ENCODE data around the gene EVX1.

Gene EVX1

GRCh38 chr7:27248911-27249723 lies 6.5 kb downstream of the EVX1 start:
- H3K4me1 Mint-ChIP-seq: peaks cover 12% of the 10 kb centered on the region

GRCh38 chr7:27249724-27250556 lies 7.3 kb downstream of the EVX1 start:
- Mint-ChIP-seq H3K36me3 (ENCODE audit: low read depth) (no peaks in the 10 kb centered on the region), H3K27ac (no peak overlapping the region), H3K9me3 (no peaks in the 10 kb centered on the region), H3K4me3 (no peak overlapping the region), H3K27me3 (peaks cover 92% of the 10 kb centered on the region), H3K4me1 (peaks cover 11% of the 10 kb centered on the region)
- ATAC-seq (no peak), DNase-seq (no peak)

More at GRCh38 chr7:27248911-27249723, 6.5 kb downstream of the EVX1 start:
- no peak for ATAC-seq
- no peak for DNase-seq
- Mint-ChIP-seq H3K4me3 (no peak overlapping the region), H3K36me3 (ENCODE audit: low read depth) (no peaks in the 10 kb centered on the region), H3K27ac (no peak overlapping the region), H3K9me3 (no peaks in the 10 kb centered on the region), H3K27me3 (peaks cover 94% of the 10 kb centered on the region)

- Mint-ChIP-seq H3K4me3 (no peak overlapping the region), H3K27ac (no peak overlapping the region)
- ATAC-seq: no peak
These were observed 8.0 kb downstream of the EVX1 start for GRCh38 chr7:27250557-27251070.

GRCh38 chr7:27251136-27251651 lies 8.6 kb downstream of the EVX1 start:
- Mint-ChIP-seq H3K4me1 (peaks cover 11% of the 10 kb centered on the region), H3K4me3 (no peak overlapping the region), H3K27me3 (peaks cover 84% of the 10 kb centered on the region), H3K27ac (no peak overlapping the region), H3K36me3 (ENCODE audit: low read depth) (no peaks in the 10 kb centered on the region), H3K9me3 (no peaks in the 10 kb centered on the region)
- ATAC-seq (no peak), DNase-seq (no peak)

More at GRCh38 chr7:27250557-27251070, 8.0 kb downstream of the EVX1 start:
- Mint-ChIP-seq H3K36me3 (ENCODE audit: low read depth) (no peaks in the 10 kb centered on the region), H3K4me1 (peaks cover 11% of the 10 kb centered on the region), H3K27me3 (peaks cover 87% of the 10 kb centered on the region), H3K9me3 (no peaks in the 10 kb centered on the region)
- no peak for DNase-seq

- Mint-ChIP-seq H3K4me3 (no peak overlapping the region), H3K27ac (no peak overlapping the region), H3K36me3 (ENCODE audit: low read depth) (no peaks in the 10 kb centered on the region), H3K9me3 (no peaks in the 10 kb centered on the region), H3K27me3 (peaks cover 76% of the 10 kb centered on the region), H3K4me1 (peaks cover 11% of the 10 kb centered on the region)
- ATAC-seq: no peak
- no peak for DNase-seq
These were observed 9.3 kb downstream of the EVX1 start for GRCh38 chr7:27251652-27252590.

GRCh38 chr7:27254625-27255024 lies 12.0 kb downstream of the EVX1 start:
- Mint-ChIP-seq H3K27ac (no peak overlapping the region), H3K4me1 (peaks cover 11% of the 10 kb centered on the region), H3K27me3 (peaks cover 53% of the 10 kb centered on the region), H3K9me3 (no peaks in the 10 kb centered on the region), H3K36me3 (ENCODE audit: low read depth) (no peaks in the 10 kb centered on the region), H3K4me3 (no peak overlapping the region)
- DNase-seq: no peak
- no peak for ATAC-seq

GRCh38 chr7:27260211-27260610 lies 17.6 kb downstream of the EVX1 start:
- H3K36me3 Mint-ChIP-seq (ENCODE audit: low read depth): no peaks in the 10 kb centered on the region
- no peaks in the 10 kb centered on the region for H3K4me1 Mint-ChIP-seq
- H3K9me3 Mint-ChIP-seq: no peaks in the 10 kb centered on the region
- no peak overlapping the region for H3K4me3 Mint-ChIP-seq
- ATAC-seq: no peak
- peaks cover 15% of the 10 kb centered on the region for H3K27me3 Mint-ChIP-seq
- H3K27ac Mint-ChIP-seq: no peak overlapping the region
- no peak for DNase-seq

GRCh38 chr7:27262121-27262520 lies 19.5 kb downstream of the EVX1 start:
- H3K27ac Mint-ChIP-seq: no peak overlapping the region
- H3K27me3 Mint-ChIP-seq: peaks cover 16% of the 10 kb centered on the region
- no peaks in the 10 kb centered on the region for H3K36me3 Mint-ChIP-seq (ENCODE audit: low read depth)
- no peak overlapping the region for H3K4me3 Mint-ChIP-seq
- no peaks in the 10 kb centered on the region for H3K4me1 Mint-ChIP-seq
- no peaks in the 10 kb centered on the region for H3K9me3 Mint-ChIP-seq
- DNase-seq (no peak), ATAC-seq (no peak)

GRCh38 chr7:27263781-27264180 lies 21.2 kb downstream of the EVX1 start:
- peaks cover 2% of the 10 kb centered on the region for H3K9me3 Mint-ChIP-seq
- peaks cover 14% of the 10 kb centered on the region for H3K27me3 Mint-ChIP-seq
- H3K4me3 Mint-ChIP-seq: no peak overlapping the region
- ATAC-seq (no peak), DNase-seq (no peak)
- no peak overlapping the region for H3K27ac Mint-ChIP-seq
- H3K36me3 Mint-ChIP-seq (ENCODE audit: low read depth): no peaks in the 10 kb centered on the region
- H3K4me1 Mint-ChIP-seq: no peaks in the 10 kb centered on the region

- DNase-seq (no peak), ATAC-seq (no peak)
- Mint-ChIP-seq H3K27ac (no peak overlapping the region), H3K4me3 (no peak overlapping the region), H3K9me3 (peaks cover 19% of the 10 kb centered on the region), H3K4me1 (no peaks in the 10 kb centered on the region), H3K27me3 (peaks cover 15% of the 10 kb centered on the region), H3K36me3 (ENCODE audit: low read depth) (peaks cover 4% of the 10 kb centered on the region)
These were observed 26.9 kb downstream of the EVX1 start for GRCh38 chr7:27269455-27269854.

GRCh38 chr7:27271384-27271783 lies 28.8 kb downstream of the EVX1 start:
- H3K4me1 Mint-ChIP-seq: no peaks in the 10 kb centered on the region
- H3K36me3 Mint-ChIP-seq (ENCODE audit: low read depth): peaks cover 4% of the 10 kb centered on the region
- DNase-seq (no peak), ATAC-seq (no peak)
- peaks cover 20% of the 10 kb centered on the region for H3K27me3 Mint-ChIP-seq
- no peak overlapping the region for H3K27ac Mint-ChIP-seq
- H3K9me3 Mint-ChIP-seq: peaks cover 19% of the 10 kb centered on the region
- no peak overlapping the region for H3K4me3 Mint-ChIP-seq

GRCh38 chr7:27277628-27278027 lies 35.0 kb downstream of the EVX1 start:
- H3K36me3 Mint-ChIP-seq (ENCODE audit: low read depth): no peaks in the 10 kb centered on the region
- H3K27me3 Mint-ChIP-seq: peaks cover 13% of the 10 kb centered on the region
- ATAC-seq (peak; percentile 77), DNase-seq (no peak)
- H3K27ac Mint-ChIP-seq: no peak overlapping the region
- peaks cover 6% of the 10 kb centered on the region for H3K9me3 Mint-ChIP-seq
- no peaks in the 10 kb centered on the region for H3K4me1 Mint-ChIP-seq
- no peak overlapping the region for H3K4me3 Mint-ChIP-seq

- no peak for DNase-seq
- H3K4me1 Mint-ChIP-seq: no peaks in the 10 kb centered on the region
- no peak overlapping the region for H3K4me3 Mint-ChIP-seq
- peaks cover 7% of the 10 kb centered on the region for H3K9me3 Mint-ChIP-seq
- ATAC-seq: no peak
- peaks cover 3% of the 10 kb centered on the region for H3K36me3 Mint-ChIP-seq (ENCODE audit: low read depth)
- H3K27me3 Mint-ChIP-seq: peaks cover 18% of the 10 kb centered on the region
- H3K27ac Mint-ChIP-seq: no peak overlapping the region
These were observed 41.0 kb downstream of the EVX1 start for GRCh38 chr7:27283558-27283957.

- Mint-ChIP-seq H3K4me3 (no peak overlapping the region), H3K27ac (no peak overlapping the region), H3K36me3 (ENCODE audit: low read depth) (no peaks in the 10 kb centered on the region), H3K27me3 (peaks cover 5% of the 10 kb centered on the region), H3K9me3 (peaks cover 4% of the 10 kb centered on the region), H3K4me1 (no peaks in the 10 kb centered on the region)
- DNase-seq (no peak), ATAC-seq (no peak)
These were observed 52.6 kb downstream of the EVX1 start for GRCh38 chr7:27295236-27295635.
